DMS53 treated with DMSO at 0.1 percent for 48 hours (cell line): ENCODE measurements around the gene HSDL1.
A peak's percentile ranks its signal among the peaks of the same experiment; 100 is the strongest.

Experiments
- DNase-seq: peaks from one replicate; lab custom pipeline; 2025; ENCODE audit not compliant: unreplicated experiment; lab: John Stamatoyannopoulos, UW

HSDL1 gene

GRCh38 chr16:84084570-84085270, 60.3 kb downstream of the HSDL1 start:
- peak; percentile 50 for DNase-seq

GRCh38 chr16:84082835-84083569, 62.0 kb downstream of the HSDL1 start:
- DNase-seq, result no peak

- DNase-seq, result no peak
These were observed 62.9 kb downstream of the HSDL1 start for GRCh38 chr16:84082110-84082509.

GRCh38 chr16:84081446-84081989, 63.5 kb downstream of the HSDL1 start:
- DNase-seq, result no peak

- no peak for DNase-seq
These were observed 64.2 kb downstream of the HSDL1 start for GRCh38 chr16:84080813-84081212.

GRCh38 chr16:84080378-84080777, 64.6 kb downstream of the HSDL1 start:
- no peak for DNase-seq

GRCh38 chr16:84079664-84080063, 65.3 kb downstream of the HSDL1 start:
- DNase-seq, result no peak

GRCh38 chr16:84075376-84075775, 69.6 kb downstream of the HSDL1 start:
- no peak for DNase-seq

- no peak for DNase-seq
These were observed 70.3 kb downstream of the HSDL1 start for GRCh38 chr16:84074721-84075120.
